Fibroblast of lung (primary cell): ENCODE data around the gene ALG12. TPM values are rescaled to one million over a fixed set of nuclear protein-coding genes. Genes with fewer than 3 reads are reported as not detected.
A peak's percentile ranks its signal among the peaks of the same experiment; 100 is the strongest.

Source experiments
- DNase-seq, 2 donors: peaks; one replicate each; pipeline versions ENCODE4 v3.0.0 to v3.0.0-alpha.2; 2010; ENCODE audit warnings: low read depth in 2 of 2
- H2AFZ ChIP-seq: 2 replicates; pipeline ENCODE4 v1.5.1; 2012; ENCODE audit warnings: low read length, control low read depth, inconsistent platforms
- H3K27ac ChIP-seq: 2 replicates; pipeline ENCODE4 v1.5.1; 2011; ENCODE audit warnings: low read length, control low read depth; ENCODE audit not compliant: insufficient read depth
- H3K27me3 ChIP-seq: 2 replicates; pipeline ENCODE4 v1.5.1; 2011; ENCODE audit warnings: mild to moderate bottlenecking, low read length; ENCODE audit not compliant: control insufficient read depth, insufficient read depth
- H3K36me3 ChIP-seq: 2 replicates; pipeline ENCODE4 v1.5.1; 2011; ENCODE audit warnings: low read length; ENCODE audit not compliant: control insufficient read depth, insufficient read depth
- H3K4me1 ChIP-seq: 2 replicates; pipeline ENCODE4 v1.5.1; 2011; ENCODE audit warnings: low read length; ENCODE audit not compliant: control insufficient read depth, insufficient read depth; ENCODE audit errors: extremely low read depth
- H3K4me2 ChIP-seq: 2 replicates; pipeline ENCODE4 v1.5.1; 2011; ENCODE audit warnings: low read length, control low read depth; ENCODE audit not compliant: insufficient read depth; ENCODE audit errors: extremely low read depth
- H3K4me3 ChIP-seq, 4 experiments: fragments of 200-600 bp in 1 of 4; sonication (generic) in 1 of 4; replicated peaks in 1 of 4; 2 replicates each; pipeline ENCODE4 v1.5.1; 2011 to 2016; ENCODE audit warnings: low read length in 4 of 4, low read depth in 3 of 4, mild to moderate bottlenecking in 3 of 4, control low read depth in 2 of 4, inconsistent platforms in 1 of 4, mixed read lengths in 1 of 4; ENCODE audit not compliant: insufficient read depth in 1 of 4; ENCODE audit errors: control extremely low read depth in 1 of 4
- H3K79me2 ChIP-seq: 2 replicates; pipeline ENCODE4 v1.5.1; 2012; ENCODE audit warnings: mild to moderate bottlenecking, low read length, inconsistent platforms; ENCODE audit not compliant: control insufficient read depth, insufficient read depth
- H3K9ac ChIP-seq: 2 replicates; pipeline ENCODE4 v1.5.1; 2011; ENCODE audit warnings: mild to moderate bottlenecking, low read length, control low read depth; ENCODE audit not compliant: insufficient read depth
- H3K9me3 ChIP-seq: 2 replicates; pipeline ENCODE4 v1.5.1; 2012; ENCODE audit warnings: low read depth, low read length; ENCODE audit not compliant: control insufficient read depth, insufficient read depth
- H4K20me1 ChIP-seq: 2 replicates; pipeline ENCODE4 v1.5.1; 2011; ENCODE audit warnings: low read length; ENCODE audit not compliant: control insufficient read depth, insufficient read depth; ENCODE audit errors: extremely low read depth
- EZH2 ChIP-seq: IDR thresholded peaks from 2 replicates; pipeline ENCODE4 v1.5.1; 2012; ENCODE audit warnings: low read length, control low read depth, mild to moderate bottlenecking; ENCODE audit errors: missing control alignments
- polyA plus RNA-seq, 2 donors: library from polyadenylated mRNA; depleted of rRNA in 1 of 2; stranded (reverse) in 1 of 2; unstranded in 1 of 2; fragments of >200 nt; gene quantifications; 2 replicates each; pipeline ENCODE4 v1.2.1, GENCODE V29; 2011 to 2012; ENCODE audit warnings: missing spikeins in 1 of 2
- total RNA-seq: library from RNA; depleted of rRNA; stranded (reverse); fragments of >200 nt; gene quantifications from 2 replicates; pipeline ENCODE4 v1.2.1, GENCODE V29; 2014
- TF ChIP-seq, protein P1 (sequence below), 2 donors: IDR thresholded peaks in 1 of 2; conservative IDR thresholded peaks in 1 of 2; 1 replicate in 1 of 2; 2 replicates in 1 of 2; pipeline ENCODE4 v1.5.1; 2011 to 2012; ENCODE audit warnings: low read length in 2 of 2, control low read depth in 1 of 2, inconsistent platforms in 1 of 2, low read depth in 1 of 2, mild to moderate bottlenecking in 1 of 2

ALG12 gene
- total and polyA plus RNA-seq, 2 donors (not counting 1 experiment from before 2014, with no cell fraction given) = 9.6 to 19.0 TPM

DNA sequence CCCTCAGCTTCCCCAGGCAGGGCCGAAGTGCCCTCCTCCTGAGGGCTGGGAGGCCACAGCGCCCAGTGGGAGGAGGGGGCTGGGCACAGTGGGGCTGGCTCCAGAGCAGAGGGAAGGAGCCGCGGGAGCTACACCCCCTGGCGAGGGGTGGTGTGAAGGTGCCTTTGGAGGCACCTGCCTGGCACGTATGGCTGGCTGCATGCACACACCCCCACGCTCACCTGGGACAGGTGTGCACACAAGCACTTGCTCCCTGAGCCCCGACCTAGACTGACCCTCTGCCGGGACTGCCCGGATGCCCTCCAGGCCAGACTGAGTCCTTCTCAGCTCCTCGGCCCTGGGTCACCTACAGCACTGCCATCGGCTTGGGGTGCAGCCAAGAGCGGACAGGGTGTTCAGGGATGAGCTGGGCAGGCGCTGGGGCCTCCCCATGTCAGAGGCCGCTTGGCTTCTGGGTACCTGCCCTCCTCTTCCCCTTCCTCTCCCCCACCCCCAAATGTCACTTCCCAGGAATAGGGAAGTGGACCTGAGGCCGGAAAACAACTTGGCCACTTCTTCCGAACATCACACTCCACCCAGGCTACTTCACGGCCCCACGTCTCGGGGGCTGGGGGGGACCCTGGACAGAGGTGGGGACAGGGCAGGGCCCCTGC lies 34.9 kb upstream of the ALG12 start:
- H3K4me1 ChIP-seq = peaks cover 14% of the 10 kb centered on the region
- no peaks in the 10 kb centered on the region for H3K9me3 ChIP-seq
- no peak overlapping the region for H3K4me2 ChIP-seq
- H3K79me2 ChIP-seq = no peaks in the 10 kb centered on the region
- H3K9ac ChIP-seq = no peak overlapping the region
- peak overlapping the region; percentile 54 for H3K27ac ChIP-seq
- H3K36me3 ChIP-seq = no peaks in the 10 kb centered on the region
- TF ChIP-seq, protein P1, sequence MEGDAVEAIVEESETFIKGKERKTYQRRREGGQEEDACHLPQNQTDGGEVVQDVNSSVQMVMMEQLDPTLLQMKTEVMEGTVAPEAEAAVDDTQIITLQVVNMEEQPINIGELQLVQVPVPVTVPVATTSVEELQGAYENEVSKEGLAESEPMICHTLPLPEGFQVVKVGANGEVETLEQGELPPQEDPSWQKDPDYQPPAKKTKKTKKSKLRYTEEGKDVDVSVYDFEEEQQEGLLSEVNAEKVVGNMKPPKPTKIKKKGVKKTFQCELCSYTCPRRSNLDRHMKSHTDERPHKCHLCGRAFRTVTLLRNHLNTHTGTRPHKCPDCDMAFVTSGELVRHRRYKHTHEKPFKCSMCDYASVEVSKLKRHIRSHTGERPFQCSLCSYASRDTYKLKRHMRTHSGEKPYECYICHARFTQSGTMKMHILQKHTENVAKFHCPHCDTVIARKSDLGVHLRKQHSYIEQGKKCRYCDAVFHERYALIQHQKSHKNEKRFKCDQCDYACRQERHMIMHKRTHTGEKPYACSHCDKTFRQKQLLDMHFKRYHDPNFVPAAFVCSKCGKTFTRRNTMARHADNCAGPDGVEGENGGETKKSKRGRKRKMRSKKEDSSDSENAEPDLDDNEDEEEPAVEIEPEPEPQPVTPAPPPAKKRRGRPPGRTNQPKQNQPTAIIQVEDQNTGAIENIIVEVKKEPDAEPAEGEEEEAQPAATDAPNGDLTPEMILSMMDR (conservative IDR thresholded peaks at IDR 0.05 in 1 of 2, IDR thresholded peaks at IDR 0.05 in 1 of 2; ENCODE audit: low read depth in 1 of 2, low read length in 2 of 2) = no peak
- DNase-seq = no peak
- H2AFZ ChIP-seq = no peak overlapping the region
- H3K27me3 ChIP-seq = no peaks in the 10 kb centered on the region
- H4K20me1 ChIP-seq = no peaks in the 10 kb centered on the region
- H3K4me3 ChIP-seq = no peak overlapping the region

DNA sequence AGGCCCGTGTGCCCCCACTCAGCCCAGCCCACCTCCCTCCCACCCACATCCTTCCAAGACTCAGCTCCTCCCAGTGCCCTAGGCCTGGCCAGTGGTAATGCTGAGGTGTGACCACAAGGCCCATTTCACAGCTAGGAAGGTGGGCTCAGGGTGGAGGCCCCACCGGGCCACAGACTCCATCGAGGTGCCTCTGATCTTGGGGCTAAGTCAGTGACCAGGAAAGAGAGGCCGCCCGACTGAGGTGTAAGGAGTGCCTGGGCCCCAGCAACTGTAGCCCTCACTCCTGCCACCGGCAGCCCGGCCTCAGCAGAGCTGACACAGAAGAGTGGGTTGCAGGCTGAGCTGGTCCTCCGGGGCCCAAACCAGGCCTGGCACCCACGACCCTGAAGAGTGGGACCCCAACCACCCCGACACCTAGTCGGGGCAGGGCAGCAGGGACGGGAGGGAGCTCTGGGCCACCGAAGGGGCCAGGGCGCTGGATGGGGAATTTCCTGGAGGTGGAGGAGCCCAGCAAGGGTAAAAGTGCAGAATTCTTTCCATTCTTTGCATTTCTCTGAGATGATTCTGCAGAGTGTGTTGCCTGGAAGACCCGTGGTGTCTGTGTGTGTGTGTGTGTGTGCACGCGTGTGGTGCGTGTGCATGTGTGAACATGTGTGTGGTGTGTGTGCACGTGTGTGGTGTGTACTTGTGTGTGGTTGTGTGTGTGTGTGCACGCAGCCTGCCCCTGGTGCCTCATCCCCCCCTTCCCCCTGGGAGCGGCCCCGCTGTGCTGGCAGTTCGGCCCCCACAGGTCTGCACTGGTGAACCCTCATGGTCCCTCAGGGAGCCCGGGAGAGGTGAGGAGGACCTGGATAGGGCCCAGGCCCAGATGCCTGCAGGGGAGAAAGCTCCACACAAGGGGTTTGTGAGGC lies 34.0 kb upstream of the ALG12 start:
- Histone ChIP-seq H3K9me3 (no peaks in the 10 kb centered on the region), H3K27me3 (no peaks in the 10 kb centered on the region), H3K9ac (peak overlapping the region; percentile 30), H3K36me3 (no peaks in the 10 kb centered on the region), H4K20me1 (no peaks in the 10 kb centered on the region), H3K27ac (peak overlapping the region; percentile 54), H3K4me3 (no peak overlapping the region), H3K79me2 (no peaks in the 10 kb centered on the region), H3K4me1 (peaks cover 14% of the 10 kb centered on the region), H3K4me2 (peak overlapping the region; percentile 35), H2AFZ (no peak overlapping the region)
- no peak for TF ChIP-seq EZH2
- TF ChIP-seq, protein P1 (conservative IDR thresholded peaks at IDR 0.05 in 1 of 2, IDR thresholded peaks at IDR 0.05 in 1 of 2; ENCODE audit: low read depth in 1 of 2, low read length in 2 of 2) = no peak
- DNase-seq = peak; percentile 33 to 87

DNA sequence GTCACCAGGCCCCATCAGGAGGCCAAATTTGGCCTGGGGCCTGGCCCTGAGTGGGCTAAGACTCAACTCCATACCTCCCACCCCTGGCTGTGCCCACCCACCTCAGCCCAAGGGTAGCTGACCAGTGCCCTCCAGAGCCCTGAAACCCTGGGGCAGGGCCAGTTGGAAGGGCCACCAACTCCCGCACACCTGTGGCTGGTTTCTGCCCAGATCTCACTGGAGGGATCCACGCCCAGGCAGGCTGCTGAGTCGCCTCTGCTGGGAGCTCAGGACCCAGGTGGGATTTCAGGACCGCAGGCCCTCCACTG lies 33.4 kb upstream of the ALG12 start:
- no peak for DNase-seq
- Histone ChIP-seq H2AFZ (no peak overlapping the region), H3K36me3 (no peaks in the 10 kb centered on the region), H3K9ac (no peak overlapping the region), H3K79me2 (no peaks in the 10 kb centered on the region), H3K4me2 (no peak overlapping the region), H4K20me1 (no peaks in the 10 kb centered on the region), H3K4me1 (peaks cover 14% of the 10 kb centered on the region), H3K9me3 (no peaks in the 10 kb centered on the region), H3K27me3 (no peaks in the 10 kb centered on the region), H3K4me3 (no peak overlapping the region), H3K27ac (peak overlapping the region; percentile 54)
- no peak for TF ChIP-seq EZH2
- TF ChIP-seq, protein P1 (conservative IDR thresholded peaks at IDR 0.05 in 1 of 2, IDR thresholded peaks at IDR 0.05 in 1 of 2; ENCODE audit: low read depth in 1 of 2, low read length in 2 of 2) = no peak
